HUDEP-2 (cell line): ENCODE data around the gene SF1.

Experiments used
- DNase-seq, 76 experiments: peaks; one replicate each; lab custom pipeline; 2025; ENCODE audit not compliant: unreplicated experiment in 76 of 76; lab: John Stamatoyannopoulos, UW

SF1 gene

DNA sequence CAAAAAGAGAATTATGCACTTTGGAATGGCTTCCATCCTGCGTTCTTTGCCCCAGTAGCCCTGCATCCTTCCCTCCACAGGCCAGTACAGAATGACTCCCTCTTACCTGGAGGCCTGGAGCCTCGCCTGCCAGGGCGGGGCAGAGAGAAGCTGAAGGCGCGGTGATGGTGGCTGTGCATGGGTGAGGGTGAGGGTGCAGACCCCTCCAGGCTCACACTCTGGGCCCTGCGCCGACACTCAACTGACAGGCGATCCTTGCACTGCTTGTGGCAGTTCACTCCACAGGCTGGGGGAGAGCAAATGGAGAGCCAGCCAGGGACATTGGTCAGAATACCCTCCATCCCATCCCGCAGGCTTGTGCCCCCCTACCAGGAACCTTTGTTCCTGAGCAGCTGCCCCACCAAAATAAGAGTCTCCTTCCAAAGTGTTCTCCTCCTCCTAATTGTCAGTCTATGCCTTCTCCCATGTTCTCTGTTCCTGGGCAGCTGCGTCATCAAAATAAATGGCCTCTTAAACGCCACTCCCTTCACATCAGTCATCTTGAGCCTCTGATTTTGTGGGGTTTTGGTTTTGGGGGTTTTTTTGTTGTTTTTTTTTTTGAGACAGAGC is 49.5 kb downstream of the SF1 start:
- no peak for DNase-seq

DNA sequence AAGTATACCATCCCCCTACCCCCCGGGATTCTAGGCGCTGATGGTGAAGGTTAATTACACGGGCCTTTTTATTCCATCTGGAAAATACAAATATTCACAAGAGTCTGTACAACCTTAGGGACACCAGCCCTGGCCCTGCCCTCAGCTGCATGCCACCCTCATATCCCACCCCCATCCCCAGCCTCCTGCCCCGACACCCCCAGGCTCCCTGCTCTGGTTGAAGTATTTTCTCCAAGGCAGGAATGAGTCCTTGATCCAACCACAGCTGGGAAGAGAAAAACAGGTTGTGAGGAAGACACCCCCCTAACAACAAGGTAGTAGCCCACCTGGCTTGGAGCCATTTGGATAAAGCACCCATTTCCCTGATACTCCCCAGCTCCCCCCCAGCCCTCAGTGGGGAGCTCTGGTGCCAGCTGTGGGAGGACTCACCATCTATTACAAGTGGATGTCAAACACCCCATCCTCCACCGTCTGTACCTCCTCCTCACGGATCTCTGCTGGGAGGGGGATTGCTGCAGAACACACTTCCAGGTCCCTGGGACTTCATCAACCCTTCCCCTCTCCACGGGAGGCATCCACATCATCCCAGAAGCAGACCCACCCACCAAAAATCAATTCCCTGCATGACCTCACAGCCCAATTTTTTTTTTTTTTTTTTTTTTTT is 51.3 kb downstream of the SF1 start:
- DNase-seq, result no peak

DNA sequence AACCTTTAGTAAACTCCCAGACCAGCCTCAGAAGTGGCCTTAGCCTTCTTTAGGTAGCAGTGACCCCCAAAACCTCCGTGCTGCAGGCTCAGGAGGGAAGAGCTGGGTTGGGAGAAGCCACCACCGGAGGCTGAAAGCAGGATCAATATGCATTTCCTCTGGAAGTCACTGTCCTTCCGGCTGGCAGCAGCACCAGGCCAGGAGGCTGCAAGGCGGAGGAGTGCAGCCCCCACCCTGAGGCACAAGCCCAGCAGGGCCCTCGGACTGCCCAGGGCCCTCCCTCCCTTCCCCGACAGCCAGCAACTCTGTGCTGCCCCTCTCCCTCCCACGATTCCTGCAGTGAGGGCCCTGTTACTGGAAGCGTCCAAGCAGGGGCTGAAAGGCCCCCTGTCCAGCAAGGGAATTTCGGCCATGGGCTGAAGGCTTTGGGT is 52.1 kb downstream of the SF1 start:
- no peak for DNase-seq

DNA sequence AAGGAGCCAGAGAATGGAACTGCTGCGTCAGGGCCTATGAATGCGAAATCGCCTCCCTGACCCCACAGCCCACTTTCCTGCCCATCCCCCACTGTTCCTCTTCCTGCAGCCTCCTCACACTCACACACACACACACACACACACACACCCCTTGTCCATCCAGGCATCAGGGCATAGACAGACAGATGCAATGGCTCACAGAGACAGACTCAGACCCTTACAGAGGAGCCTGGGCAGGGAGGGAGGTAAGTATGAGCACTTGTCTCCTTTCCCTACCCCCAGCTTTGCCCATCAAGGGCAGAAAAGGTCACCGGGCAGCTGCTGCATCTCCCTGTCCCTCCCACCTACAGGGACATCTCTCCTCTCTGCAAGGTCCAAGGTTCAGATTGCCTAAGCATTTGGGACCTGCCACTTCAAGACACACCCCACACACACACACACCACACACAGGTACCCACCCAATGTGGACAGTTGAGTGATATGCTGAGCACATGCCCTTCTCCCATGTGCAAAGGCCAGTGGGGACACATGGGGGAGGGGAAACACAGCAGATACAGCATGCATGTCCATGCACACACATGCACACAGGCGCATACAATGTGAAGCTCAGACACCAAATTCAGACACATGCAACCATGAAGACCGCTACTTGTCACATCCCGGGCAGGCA is 53.3 kb downstream of the SF1 start:
- no peak for DNase-seq

DNA sequence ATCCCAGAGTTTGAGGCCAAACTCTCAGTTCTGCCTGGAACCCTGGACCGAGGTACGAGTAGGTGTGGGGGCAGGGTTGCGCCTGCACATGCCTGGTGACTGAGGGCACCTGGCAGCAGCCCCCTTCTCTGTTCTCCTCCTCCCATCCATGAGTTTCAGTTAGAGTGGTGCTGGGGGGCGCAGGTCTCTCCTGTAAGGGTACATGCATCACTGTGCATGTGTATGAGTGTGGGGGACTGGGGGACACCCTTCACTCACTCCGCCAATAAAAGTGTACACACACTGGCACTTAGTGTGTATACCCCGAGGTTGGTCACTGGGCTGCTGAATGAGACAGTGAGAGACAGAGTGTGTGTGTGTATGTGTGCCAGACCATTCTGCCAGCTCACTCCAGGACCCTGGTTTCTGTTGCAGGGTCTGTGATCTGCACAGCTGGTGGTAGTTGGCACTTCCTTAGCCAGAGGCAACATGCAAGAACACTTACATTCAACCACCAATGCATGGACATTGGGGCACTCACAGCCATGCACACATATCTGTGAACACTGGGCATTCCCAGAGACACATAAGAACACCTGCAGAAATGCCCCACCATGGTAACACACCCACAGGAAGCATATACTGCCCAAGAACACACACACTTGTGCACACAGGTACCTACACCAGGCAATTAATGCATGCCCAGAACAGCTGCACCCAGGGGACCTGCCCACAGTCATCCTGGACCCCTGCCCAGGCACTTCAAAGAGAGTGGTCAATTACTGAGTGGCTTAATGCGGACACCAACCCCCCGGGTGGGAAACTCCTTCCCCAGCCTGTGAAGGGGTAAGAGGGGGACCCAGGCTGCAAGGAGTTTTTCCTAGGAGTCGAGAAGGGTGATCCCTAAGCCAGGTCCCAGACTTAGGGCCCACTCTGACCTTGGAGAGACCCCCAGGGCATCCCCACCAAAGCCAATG is 54.2 kb downstream of the SF1 start:
- DNase-seq, result no peak

DNA sequence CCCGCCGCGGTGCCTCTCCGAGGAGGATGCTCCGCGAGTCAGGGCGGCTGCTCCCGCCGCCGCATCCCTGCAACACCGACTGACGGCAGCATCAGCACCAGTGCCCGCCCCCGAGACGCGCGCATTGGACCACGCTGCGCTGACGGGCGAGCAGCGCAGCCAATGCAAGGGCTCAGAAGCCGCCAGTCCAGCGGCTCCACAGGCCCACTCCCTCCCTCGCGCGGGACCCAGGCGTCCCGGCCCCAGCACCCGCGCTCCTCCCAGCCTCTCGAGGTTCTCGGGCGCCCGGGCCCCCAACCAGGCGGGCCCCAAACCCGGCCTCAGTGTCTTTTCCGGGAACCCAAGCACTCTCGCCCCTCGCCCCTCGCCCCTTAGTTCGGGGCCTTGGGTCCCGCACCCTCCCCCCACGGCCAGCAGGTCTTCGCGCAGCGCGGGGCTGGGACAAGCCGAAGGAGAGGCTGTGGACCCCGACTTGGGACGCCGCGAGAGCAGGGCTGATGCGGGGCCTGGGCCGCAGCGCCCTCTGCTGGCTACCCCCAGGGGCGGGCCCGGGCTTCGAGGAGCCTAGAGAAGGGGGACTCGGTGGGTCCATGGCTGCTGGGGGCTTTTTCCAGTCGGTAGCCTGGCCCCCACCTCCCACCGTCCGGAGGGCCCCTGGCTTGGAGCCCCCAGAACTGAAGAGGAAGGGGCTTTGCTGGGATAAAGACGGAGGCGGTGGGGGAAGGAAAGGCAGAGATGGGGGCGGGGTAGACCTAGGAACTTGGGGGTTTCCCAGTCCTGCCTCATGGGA is 55.0 kb downstream of the SF1 start, which contains the start of gene NRXN2:
Gene NRXN2 (minus strand): TSS at position 81 of the 790 bp plus-strand sequence. CDS start 9,498 bp downstream, outside the sequence.
- DNase-seq, result peak in 57 of 76 experiments; percentile 8 to 67 (median 42)

DNA sequence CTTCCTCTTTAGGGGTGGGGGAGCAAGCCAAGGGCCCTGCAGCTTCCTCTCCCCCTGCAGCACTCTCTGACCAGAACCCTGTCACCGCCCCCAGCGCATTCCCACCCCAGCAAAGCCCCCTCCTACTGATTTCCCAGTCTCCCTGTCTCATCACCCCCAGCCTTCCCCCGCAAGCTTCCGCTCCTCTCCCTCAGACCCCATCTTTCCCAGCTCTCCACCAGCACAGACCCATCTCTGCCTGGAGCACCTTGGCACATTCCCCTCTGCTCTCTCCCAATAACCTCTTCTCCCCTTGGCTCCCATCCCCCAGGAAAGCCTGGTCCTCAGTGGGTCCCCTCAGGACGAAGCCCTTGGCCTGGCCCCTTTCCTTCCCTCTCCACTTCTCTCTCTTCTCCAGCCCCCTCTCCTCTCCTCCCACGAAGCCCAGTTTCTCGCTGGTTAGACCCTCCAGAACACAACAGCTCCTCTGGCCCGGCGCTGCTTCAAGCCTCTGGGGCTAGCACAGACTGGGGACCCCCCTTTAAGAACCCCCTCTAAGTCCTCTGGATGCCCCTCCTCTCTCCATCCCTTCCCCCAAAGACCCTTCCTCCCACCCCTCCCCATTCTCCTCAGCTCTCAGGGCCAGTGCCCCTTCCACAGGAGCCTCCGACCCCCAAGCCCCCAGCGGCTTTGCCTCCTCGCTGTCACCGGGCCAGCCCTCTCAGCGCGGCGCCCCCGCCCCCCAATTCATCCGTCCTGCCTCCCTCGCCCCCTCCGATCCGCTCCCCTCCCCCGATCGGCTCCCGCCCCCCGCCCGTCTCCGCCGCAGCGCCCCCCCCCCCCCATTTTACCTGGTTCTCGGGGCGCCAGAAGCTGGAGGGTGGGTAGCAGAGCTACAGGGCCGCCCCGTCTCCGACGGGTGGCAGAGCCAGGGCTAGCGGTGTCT is 55.9 kb downstream of the SF1 start:
- DNase-seq, result no peak

DNA sequence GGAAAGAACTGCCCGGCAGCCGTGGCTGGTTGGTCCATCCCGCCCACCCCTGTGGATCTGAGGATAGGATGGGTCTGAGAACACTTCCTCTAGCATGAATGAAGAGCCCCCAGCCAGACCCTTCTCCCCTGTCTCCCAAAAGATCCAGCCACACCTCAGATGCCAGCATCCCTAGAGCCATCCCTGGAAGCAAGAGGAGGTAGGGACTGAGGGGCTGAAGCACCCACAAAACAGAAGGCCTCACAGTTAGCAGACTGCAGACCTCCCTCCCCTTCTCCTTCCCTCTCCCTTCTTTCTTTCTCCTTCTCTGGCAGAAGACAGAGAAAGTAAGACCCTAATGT is 57.0 kb downstream of the SF1 start:
- no peak for DNase-seq

DNA sequence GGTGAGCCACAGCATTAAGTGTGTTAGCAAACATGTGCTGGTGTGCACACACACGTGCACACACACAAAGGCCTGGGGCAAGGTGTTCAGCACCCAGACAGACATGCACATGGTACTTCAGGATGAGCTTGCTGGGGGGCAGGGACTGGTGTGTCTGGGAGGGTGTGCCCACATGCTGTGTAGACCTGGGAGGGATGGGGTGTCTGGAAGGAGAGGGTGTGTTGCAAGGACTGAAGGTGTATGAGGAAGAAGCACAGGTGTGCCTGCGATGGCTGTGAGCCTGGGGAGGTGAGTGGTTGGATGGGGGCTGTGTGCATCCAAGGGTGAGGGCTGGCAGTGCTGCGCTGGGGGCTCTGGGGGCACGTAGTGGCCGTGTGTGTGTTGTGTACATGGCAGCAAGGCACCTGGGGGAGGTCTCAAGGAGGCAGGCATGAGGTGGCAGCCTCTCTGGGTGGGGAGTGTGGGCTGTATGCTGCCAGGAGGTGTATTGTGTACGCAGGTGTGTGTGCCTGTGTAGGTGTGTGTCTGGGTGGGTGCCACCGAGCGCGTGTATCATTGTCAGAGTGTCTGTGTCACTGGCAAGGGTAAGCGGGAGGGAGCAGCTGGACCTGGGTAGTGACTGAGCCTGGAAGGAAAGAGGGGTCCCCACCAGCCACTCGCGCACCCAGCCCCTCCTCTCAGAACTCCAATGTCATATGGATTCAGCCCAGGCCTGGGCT is 57.5 kb downstream of the SF1 start:
- no peak for DNase-seq

DNA sequence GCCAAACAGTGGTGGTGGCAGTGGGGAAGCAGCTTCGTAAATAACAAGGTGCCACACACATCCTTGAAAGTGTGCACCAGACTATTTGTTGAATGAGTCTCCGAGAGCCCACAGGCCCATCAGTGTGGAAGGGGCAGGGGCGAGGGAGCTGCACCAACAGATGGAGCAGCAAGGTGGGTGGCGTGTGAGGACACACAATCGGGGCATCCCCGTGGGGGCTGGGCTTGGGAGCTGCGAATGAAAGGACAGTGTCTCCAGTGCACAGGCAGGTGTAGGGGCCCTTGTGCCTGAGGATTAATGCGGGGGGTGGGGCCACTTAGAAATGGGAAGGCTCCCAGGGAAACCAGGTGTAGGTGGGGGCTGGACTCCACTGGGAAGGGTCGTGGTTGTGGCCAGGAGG is 58.2 kb downstream of the SF1 start:
- no peak for DNase-seq

DNA sequence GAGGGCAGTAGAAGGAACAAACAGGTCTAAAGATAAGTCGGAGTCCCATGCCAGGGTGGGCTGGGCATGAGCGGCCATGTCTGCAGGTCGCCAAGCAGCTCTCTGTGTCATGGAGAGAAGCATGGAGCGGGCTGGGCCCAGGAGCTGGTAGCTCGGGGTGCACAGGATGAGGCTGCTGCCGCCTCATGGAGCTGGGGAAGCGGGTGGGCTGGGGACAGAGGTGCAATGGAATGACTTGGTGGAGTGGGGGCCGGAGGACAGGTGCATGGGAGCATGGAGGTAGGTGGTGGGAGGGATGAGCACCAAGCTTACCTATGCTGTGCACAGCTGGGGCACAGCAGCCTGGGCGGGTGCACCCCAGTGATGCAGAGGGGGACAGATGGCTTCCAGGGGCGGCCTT is 58.9 kb downstream of the SF1 start:
- no peak for DNase-seq

DNA sequence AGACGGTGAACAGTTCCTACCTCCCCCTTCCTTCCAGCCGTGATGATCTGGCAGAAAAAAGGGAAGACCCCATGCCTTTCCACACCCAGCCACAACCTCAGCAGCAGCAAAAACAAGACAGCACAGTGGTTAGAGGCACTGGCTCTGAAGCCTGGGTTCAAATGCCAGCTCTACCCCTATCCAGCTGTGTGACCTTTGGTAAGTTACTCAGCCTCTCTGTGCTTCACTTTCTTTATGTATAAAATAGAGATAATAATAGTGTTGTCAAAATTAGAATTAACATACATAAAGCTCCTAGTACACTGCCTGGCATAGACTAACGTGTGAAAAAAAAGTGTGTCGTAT is 59.6 kb downstream of the SF1 start:
- DNase-seq, result no peak

DNA sequence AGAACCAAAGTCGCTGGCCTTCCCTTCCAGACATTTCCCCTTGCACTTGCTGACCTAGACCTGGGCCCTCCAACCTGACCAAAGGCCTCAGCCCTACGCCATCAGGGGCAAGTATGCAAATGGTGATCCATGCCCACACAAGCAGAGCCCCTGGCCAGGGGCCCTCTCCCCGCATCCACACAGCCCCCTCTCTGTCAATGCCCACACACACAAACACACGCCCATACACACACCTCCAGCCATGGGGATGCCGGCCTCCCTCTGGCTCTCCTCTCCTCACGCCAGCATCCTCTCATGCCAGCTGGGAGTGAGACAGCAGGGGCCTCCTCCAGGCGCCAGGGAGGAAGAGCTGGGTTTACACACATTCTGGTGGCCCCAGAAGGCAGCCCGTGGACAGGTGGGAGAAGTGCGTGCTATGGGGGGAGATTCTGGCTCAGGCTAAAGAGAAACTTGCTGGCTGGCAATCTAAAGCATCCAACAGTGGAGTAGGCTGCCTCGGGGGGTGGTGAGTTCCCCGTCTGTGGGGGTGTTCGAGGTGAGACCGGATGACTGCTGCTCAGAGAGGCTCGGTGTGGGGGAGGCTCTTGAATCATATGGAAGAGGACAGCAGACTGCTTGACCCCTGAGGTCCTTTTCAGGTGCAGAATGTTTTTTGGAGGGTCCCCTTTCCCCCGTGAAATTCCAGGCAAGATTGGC is 60.1 kb downstream of the SF1 start:
- no peak for DNase-seq

DNA sequence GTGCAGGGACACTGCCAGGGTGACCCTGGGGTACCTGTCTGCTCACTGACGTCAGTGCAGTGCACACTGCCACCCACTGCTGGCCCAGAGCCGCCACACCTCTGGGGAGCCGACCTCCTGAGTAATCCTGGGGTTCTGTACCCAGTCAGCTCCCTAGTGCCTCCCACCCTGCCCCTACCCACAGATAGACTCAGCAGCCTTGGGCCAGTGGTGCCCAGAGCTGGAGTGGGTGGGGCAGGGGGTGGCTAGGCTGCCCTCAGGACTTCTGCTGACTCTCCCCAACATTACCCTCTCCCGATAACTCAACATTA is 61.1 kb downstream of the SF1 start:
- DNase-seq, result no peak

DNA sequence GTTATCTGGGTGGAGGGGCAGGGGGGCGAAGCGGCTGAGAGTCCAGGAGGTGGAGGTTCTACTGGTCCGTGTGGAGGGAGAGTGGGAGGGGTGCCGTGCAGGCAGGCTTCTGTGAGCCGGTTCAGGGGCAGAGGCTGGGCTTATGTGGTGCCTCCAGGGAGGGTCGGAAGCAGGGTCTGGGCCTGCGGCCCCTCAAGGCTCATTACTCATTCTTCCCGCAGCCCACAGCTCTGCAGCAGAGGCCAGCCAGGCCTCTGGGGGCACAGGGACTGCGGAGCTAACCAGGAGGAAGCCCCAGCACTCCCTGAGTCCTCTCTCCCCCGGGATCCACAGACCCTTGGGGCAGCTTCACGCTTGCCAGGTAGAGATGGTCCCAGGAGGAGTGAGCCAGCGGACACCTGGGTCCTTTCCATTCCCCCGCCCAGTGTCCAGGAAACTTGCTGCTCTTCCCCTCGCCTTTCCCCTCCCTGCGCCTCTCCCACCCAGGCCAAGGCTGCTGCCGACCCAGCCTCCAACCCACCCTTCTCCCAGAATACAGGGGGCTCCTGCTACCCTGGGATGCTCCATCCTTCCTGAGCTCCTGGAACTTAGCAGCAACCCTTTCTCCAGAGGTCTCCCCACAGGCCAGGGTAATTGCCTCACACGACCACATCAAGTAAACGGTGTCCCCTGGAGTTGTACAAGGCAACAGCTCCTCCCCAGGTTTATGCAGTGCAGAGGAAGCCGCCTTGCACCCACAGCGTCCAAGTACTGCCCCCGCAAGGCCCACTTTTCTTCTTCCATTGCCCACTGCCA is 61.7 kb downstream of the SF1 start:
- no peak for DNase-seq

DNA sequence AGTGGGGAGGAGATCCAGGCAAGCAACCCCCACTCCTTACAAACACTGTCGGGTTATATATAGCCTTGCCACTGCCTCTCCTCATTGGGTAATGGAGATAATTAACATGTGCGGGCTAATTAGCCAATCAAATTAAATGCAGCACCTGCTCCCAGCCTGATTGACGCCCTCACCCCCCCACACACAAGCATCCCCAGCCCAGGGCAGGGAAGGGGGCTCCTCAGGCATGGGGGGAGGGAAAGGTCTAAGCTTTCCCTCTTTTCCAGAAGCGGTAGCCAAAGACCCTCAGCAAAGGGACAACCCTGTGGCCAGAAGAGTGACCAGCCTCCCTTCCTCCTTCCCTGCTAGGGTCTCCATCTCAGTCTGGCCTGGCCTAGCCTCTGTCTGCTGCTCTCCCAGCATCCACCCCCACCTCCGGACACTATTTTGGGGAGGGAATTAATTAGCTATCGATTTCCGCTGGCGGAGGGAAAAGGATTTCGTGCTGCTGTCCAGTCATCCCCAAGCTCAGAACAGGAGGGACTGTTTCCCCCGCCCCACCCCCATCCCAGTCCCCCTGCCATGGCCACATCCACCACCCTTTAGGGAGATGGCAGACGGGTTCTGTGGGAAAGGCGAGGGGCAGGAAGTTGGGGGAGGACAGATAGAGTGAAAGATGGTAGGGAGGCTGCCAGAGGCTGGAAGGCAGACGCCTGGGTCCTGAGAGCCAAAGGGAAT is 62.4 kb downstream of the SF1 start:
- no peak for DNase-seq

DNA sequence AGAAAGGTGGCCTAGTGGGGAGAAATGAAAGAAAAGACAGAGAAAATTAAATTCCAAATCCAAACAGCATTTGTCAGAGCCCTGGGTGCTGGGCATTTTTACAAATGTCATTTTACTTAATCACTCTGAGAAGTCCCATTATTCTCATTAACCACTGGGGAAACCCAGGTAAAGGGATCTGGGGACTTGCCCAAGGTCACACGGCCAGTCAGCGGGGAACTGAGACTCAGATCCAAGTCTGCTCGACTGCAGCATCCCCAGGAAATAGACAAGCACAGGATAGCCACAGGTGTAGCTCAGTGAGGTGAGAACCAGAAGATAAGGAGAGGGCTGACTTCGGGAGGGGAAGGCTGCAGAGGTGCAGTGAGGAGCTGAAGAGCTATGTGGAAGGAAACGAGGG is 63.2 kb downstream of the SF1 start:
- DNase-seq, result no peak
